ENCODE results near the gene HBG1.
"Not testable (repeated sequence)": the region's sequence is repeated elsewhere in the genome, so short reads cannot be mapped to it uniquely, and the experiment has no call there.

The HBG1 gene

GRCh38 chr11:5265832-5266231, 16.2 kb upstream of the HBG1 start:
- no peak overlapping the region for H3K4me2 ChIP-seq (ENCODE audit: low read depth, low read length, poor library complexity, severe bottlenecking)
- H3F3A ChIP-seq (ENCODE audit: low read depth): no peaks in the 10 kb centered on the region
- H3K79me2 ChIP-seq (ENCODE audit: insufficient read depth, low read length): no peaks in the 10 kb centered on the region
- no peak overlapping the region for H3K9ac ChIP-seq (ENCODE audit: low read depth, low read length, poor library complexity, severe bottlenecking)
- no peaks in the 10 kb centered on the region for H3K36me3 ChIP-seq (ENCODE audit: insufficient read depth, low read length)
- no peak overlapping the region for H3K4me3 ChIP-seq (ENCODE audit: low read length, poor library complexity, severe bottlenecking)
- H3K4me1 ChIP-seq (ENCODE audit: insufficient read depth, low read length, poor library complexity, severe bottlenecking): no peaks in the 10 kb centered on the region
- H3K9me2 ChIP-seq (replicated peaks; ENCODE audit: low read depth, low read length): no peaks in the 10 kb centered on the region
- H2AFZ ChIP-seq (ENCODE audit: low read length): no peak overlapping the region
- H4K20me1 ChIP-seq (ENCODE audit: insufficient read depth, low read length, poor library complexity, severe bottlenecking): no peaks in the 10 kb centered on the region
- H3K9me3 ChIP-seq (ENCODE audit: insufficient read depth, low read depth, low read length): no peaks in the 10 kb centered on the region
- TF ChIP-seq CTCF (conservative IDR thresholded peaks at IDR 0.05; ENCODE audit: low read length) (no peak), EZH2phosphoT487 (IDR thresholded peaks at IDR 0.05; ENCODE audit: borderline replicate concordance) (no peak)
- H3K27me3 ChIP-seq (ENCODE audit: insufficient read depth, low read length, poor library complexity, severe bottlenecking): no peaks in the 10 kb centered on the region

- no peak for TF ChIP-seq EZH2phosphoT487 (IDR thresholded peaks at IDR 0.05; ENCODE audit: borderline replicate concordance)
- no peak for TF ChIP-seq CTCF (conservative IDR thresholded peaks at IDR 0.05; ENCODE audit: low read length)
- Histone ChIP-seq H3K4me3 (ENCODE audit: low read length, poor library complexity, severe bottlenecking) (no peak overlapping the region), H3K79me2 (ENCODE audit: insufficient read depth, low read length) (no peaks in the 10 kb centered on the region), H3F3A (ENCODE audit: low read depth) (no peaks in the 10 kb centered on the region), H3K27me3 (ENCODE audit: insufficient read depth, low read length, poor library complexity, severe bottlenecking) (no peaks in the 10 kb centered on the region), H3K9ac (ENCODE audit: low read depth, low read length, poor library complexity, severe bottlenecking) (no peak overlapping the region), H3K36me3 (ENCODE audit: insufficient read depth, low read length) (no peaks in the 10 kb centered on the region), H4K20me1 (ENCODE audit: insufficient read depth, low read length, poor library complexity, severe bottlenecking) (no peaks in the 10 kb centered on the region), H2AFZ (ENCODE audit: low read length) (no peak overlapping the region), H3K4me2 (ENCODE audit: low read depth, low read length, poor library complexity, severe bottlenecking) (no peak overlapping the region), H3K9me3 (ENCODE audit: insufficient read depth, low read depth, low read length) (no peaks in the 10 kb centered on the region), H3K4me1 (ENCODE audit: insufficient read depth, low read length, poor library complexity, severe bottlenecking) (no peaks in the 10 kb centered on the region), H3K9me2 (replicated peaks; ENCODE audit: low read depth, low read length) (no peaks in the 10 kb centered on the region)
Observed at GRCh38 chr11:5258543-5259262, 9.0 kb upstream of the HBG1 start.

- Histone ChIP-seq H3K79me2 (ENCODE audit: insufficient read depth, low read length) (no peaks in the 10 kb centered on the region), H3K4me3 (ENCODE audit: low read length, poor library complexity, severe bottlenecking) (no peak overlapping the region), H3F3A (ENCODE audit: low read depth) (no peaks in the 10 kb centered on the region), H4K20me1 (ENCODE audit: insufficient read depth, low read length, poor library complexity, severe bottlenecking) (no peaks in the 10 kb centered on the region), H3K27me3 (ENCODE audit: insufficient read depth, low read length, poor library complexity, severe bottlenecking) (no peaks in the 10 kb centered on the region), H3K4me2 (ENCODE audit: low read depth, low read length, poor library complexity, severe bottlenecking) (no peak overlapping the region), H3K9me2 (replicated peaks; ENCODE audit: low read depth, low read length) (no peaks in the 10 kb centered on the region), H3K36me3 (ENCODE audit: insufficient read depth, low read length) (no peaks in the 10 kb centered on the region), H3K9me3 (ENCODE audit: insufficient read depth, low read depth, low read length) (no peaks in the 10 kb centered on the region), H3K4me1 (ENCODE audit: insufficient read depth, low read length, poor library complexity, severe bottlenecking) (no peaks in the 10 kb centered on the region), H2AFZ (ENCODE audit: low read length) (no peak overlapping the region), H3K9ac (ENCODE audit: low read depth, low read length, poor library complexity, severe bottlenecking) (no peak overlapping the region)
- TF ChIP-seq CTCF (conservative IDR thresholded peaks at IDR 0.05; ENCODE audit: low read length) (no peak), EZH2phosphoT487 (IDR thresholded peaks at IDR 0.05; ENCODE audit: borderline replicate concordance) (no peak)
Observed at GRCh38 chr11:5257296-5257695, 7.6 kb upstream of the HBG1 start.

GRCh38 chr11:5254646-5255413, 5.2 kb upstream of the HBG1 start, which contains the start of gene HBG2:
Gene HBG2, minus strand, starts transcription at chr11:5254781. Its CDS starts 53 bp downstream, at chr11:5254728.
- not testable (repeated sequence) for H3K36me3 ChIP-seq (ENCODE audit: insufficient read depth, low read length); H3K9me2 ChIP-seq (replicated peaks; ENCODE audit: low read depth, low read length); H3K4me3 ChIP-seq (ENCODE audit: low read length, poor library complexity, severe bottlenecking); H3K79me2 ChIP-seq (ENCODE audit: insufficient read depth, low read length); H3K4me1 ChIP-seq (ENCODE audit: insufficient read depth, low read length, poor library complexity, severe bottlenecking); H2AFZ ChIP-seq (ENCODE audit: low read length); H3K9me3 ChIP-seq (ENCODE audit: insufficient read depth, low read depth, low read length); H3F3A ChIP-seq (ENCODE audit: low read depth); H3K9ac ChIP-seq (ENCODE audit: low read depth, low read length, poor library complexity, severe bottlenecking); H3K27me3 ChIP-seq (ENCODE audit: insufficient read depth, low read length, poor library complexity, severe bottlenecking); H4K20me1 ChIP-seq (ENCODE audit: insufficient read depth, low read length, poor library complexity, severe bottlenecking); H3K4me2 ChIP-seq (ENCODE audit: low read depth, low read length, poor library complexity, severe bottlenecking)

- H3K79me2 ChIP-seq (ENCODE audit: insufficient read depth, low read length); H3K9ac ChIP-seq (ENCODE audit: low read depth, low read length, poor library complexity, severe bottlenecking); H3K4me3 ChIP-seq (ENCODE audit: low read length, poor library complexity, severe bottlenecking); H4K20me1 ChIP-seq (ENCODE audit: insufficient read depth, low read length, poor library complexity, severe bottlenecking); H3K9me3 ChIP-seq (ENCODE audit: insufficient read depth, low read depth, low read length); H3K27me3 ChIP-seq (ENCODE audit: insufficient read depth, low read length, poor library complexity, severe bottlenecking); H3K4me2 ChIP-seq (ENCODE audit: low read depth, low read length, poor library complexity, severe bottlenecking); H3F3A ChIP-seq (ENCODE audit: low read depth); H3K36me3 ChIP-seq (ENCODE audit: insufficient read depth, low read length); H2AFZ ChIP-seq (ENCODE audit: low read length); H3K4me1 ChIP-seq (ENCODE audit: insufficient read depth, low read length, poor library complexity, severe bottlenecking); H3K9me2 ChIP-seq (replicated peaks; ENCODE audit: low read depth, low read length): not testable (repeated sequence)
Observed at GRCh38 chr11:5254023-5254422, 4.4 kb upstream of the HBG1 start.

Measured in Loucy (cell line).